Measurements from ENCODE around the gene SSR1. TPM values are rescaled to one million over a fixed set of nuclear protein-coding genes. Genes with fewer than 3 reads are reported as not detected.

SSR1 gene
- total and polyA plus RNA-seq, 9 of the 15 experiments (the other 6 are each of a cell fraction or from before 2014, with no cell fraction given): 87.7 to 220 (median 144) TPM

DNA sequence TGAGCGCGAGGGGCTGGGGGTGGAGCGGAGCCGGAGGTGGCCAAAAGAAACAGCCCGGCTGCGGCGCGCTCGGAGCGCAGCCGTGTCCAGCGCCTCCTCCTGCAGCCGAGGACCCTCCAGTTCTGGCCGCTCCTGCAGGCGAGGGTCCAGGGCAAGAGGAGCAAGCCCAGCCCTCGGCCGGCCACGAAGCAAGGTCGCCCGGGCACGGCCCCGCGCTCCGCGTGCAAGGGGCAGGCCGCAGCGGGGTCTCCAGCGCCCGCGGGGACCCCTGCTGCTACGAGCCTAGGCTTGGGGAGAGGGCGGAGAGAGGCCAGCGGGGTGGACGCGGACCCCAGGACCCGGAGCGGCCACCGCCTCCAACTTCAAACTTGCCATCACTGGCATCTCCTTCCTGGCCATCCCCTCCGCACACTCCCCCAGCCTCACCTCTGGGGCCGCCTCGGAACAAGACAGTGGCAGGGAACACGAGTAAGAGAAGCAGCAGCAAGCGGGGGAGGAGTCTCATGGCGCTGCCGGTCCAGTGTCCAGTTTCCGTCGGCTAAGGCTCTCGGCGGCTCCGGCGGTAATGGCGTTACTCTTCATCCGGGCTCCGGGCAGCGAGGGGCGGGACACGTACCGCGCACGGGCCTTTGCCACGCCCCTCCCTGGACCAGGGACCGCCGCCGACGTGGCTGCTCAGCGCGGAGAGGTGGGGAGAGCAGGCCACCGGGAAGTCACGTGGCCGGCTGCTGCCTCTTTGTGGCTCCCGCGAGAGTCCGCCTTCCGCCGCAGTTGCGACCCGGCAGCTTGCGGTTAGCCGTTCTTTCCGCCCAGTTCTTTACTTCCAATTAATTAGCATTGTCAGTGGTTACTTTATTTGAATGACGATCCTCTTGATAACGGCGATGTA, at the start of gene SSR1 (continued):
- TF ChIP-seq ELF1 (tag; IDR thresholded peaks at IDR 0.05) (peak; percentile 87), LCOR (CRISPR knock-in tag; IDR thresholded peaks at IDR 0.05) (peak; percentile 92), FIP1L1 (IDR thresholded peaks at IDR 0.05; ENCODE audit: low read depth, low read length, poor library complexity, severe bottlenecking) (peak; percentile 9), BACH1 (tag; IDR thresholded peaks at IDR 0.05) (no peak), CBFA2T2 (conservative IDR thresholded peaks at IDR 0.05) (peak; percentile 86), PRMT5 (CRISPR knock-in tag; IDR thresholded peaks at IDR 0.05) (no peak), PHTF2 (CRISPR knock-in tag; IDR thresholded peaks at IDR 0.05) (no peak), PYGO2 (tag; IDR thresholded peaks at IDR 0.05) (no peak), MYBL2 (IDR thresholded peaks at IDR 0.05; ENCODE audit: low read depth) (no peak; the same call in 1 of the 2 replicates), MYBL2 (CRISPR knock-in tag; IDR thresholded peaks at IDR 0.05; ENCODE audit: borderline replicate concordance) (no peak), ZNF143 (CRISPR knock-in tag; IDR thresholded peaks at IDR 0.05) (peak; percentile 42; the same call in 1 of the 2 replicates)
- TF ChIP-seq, protein P1, sequence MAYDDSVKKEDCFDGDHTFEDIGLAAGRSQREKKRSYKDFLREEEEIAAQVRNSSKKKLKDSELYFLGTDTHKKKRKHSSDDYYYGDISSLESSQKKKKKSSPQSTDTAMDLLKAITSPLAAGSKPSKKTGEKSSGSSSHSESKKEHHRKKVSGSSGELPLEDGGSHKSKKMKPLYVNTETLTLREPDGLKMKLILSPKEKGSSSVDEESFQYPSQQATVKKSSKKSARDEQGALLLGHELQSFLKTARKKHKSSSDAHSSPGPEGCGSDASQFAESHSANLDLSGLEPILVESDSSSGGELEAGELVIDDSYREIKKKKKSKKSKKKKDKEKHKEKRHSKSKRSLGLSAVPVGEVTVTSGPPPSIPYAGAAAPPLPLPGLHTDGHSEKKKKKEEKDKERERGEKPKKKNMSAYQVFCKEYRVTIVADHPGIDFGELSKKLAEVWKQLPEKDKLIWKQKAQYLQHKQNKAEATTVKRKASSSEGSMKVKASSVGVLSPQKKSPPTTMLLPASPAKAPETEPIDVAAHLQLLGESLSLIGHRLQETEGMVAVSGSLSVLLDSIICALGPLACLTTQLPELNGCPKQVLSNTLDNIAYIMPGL (CRISPR knock-in tag; IDR thresholded peaks at IDR 0.05): no peak
- TF ChIP-seq, protein P2, sequence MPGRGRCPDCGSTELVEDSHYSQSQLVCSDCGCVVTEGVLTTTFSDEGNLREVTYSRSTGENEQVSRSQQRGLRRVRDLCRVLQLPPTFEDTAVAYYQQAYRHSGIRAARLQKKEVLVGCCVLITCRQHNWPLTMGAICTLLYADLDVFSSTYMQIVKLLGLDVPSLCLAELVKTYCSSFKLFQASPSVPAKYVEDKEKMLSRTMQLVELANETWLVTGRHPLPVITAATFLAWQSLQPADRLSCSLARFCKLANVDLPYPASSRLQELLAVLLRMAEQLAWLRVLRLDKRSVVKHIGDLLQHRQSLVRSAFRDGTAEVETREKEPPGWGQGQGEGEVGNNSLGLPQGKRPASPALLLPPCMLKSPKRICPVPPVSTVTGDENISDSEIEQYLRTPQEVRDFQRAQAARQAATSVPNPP (IDR thresholded peaks at IDR 0.05; ENCODE audit: borderline replicate concordance, insufficient read depth, insufficient read length): no peak
- TF ChIP-seq, protein P3, sequence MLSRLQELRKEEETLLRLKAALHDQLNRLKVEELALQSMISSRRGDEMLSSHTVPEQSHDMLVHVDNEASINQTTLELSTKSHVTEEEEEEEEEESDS (CRISPR knock-in tag; IDR thresholded peaks at IDR 0.05): no peak
- TF ChIP-seq, protein P4, sequence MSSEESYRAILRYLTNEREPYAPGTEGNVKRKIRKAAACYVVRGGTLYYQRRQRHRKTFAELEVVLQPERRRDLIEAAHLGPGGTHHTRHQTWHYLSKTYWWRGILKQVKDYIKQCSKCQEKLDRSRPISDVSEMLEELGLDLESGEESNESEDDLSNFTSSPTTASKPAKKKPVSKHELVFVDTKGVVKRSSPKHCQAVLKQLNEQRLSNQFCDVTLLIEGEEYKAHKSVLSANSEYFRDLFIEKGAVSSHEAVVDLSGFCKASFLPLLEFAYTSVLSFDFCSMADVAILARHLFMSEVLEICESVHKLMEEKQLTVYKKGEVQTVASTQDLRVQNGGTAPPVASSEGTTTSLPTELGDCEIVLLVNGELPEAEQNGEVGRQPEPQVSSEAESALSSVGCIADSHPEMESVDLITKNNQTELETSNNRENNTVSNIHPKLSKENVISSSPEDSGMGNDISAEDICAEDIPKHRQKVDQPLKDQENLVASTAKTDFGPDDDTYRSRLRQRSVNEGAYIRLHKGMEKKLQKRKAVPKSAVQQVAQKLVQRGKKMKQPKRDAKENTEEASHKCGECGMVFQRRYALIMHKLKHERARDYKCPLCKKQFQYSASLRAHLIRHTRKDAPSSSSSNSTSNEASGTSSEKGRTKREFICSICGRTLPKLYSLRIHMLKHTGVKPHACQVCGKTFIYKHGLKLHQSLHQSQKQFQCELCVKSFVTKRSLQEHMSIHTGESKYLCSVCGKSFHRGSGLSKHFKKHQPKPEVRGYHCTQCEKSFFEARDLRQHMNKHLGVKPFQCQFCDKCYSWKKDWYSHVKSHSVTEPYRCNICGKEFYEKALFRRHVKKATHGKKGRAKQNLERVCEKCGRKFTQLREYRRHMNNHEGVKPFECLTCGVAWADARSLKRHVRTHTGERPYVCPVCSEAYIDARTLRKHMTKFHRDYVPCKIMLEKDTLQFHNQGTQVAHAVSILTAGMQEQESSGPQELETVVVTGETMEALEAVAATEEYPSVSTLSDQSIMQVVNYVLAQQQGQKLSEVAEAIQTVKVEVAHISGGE (CRISPR knock-in tag; IDR thresholded peaks at IDR 0.05): peak in 1 of 3 experiments; percentile 90; a peak in 2 of 6 replicates
